H1 (cell line): Measurements from ENCODE around the gene CCDC198. TPM values are rescaled to one million over a fixed set of nuclear protein-coding genes. Genes with fewer than 3 reads are reported as not detected.

Experiments
- CBX5 ChIP-seq: fragments of 300-800, 300-1000 bp; sonication (generic); IDR thresholded peaks from 2 replicates; pipeline ENCODE4 v1.7.1; 2016; ENCODE audit warnings: antibody characterized with exemption, low read length, low read depth
- CBX8 ChIP-seq: fragments of 300-800, 300-1000 bp; sonication (generic); IDR thresholded peaks from 2 replicates; pipeline ENCODE4 v1.7.1; 2016; ENCODE audit warnings: low read depth, low read length, borderline replicate concordance
- GABPA ChIP-seq: IDR thresholded peaks from 2 replicates; pipeline ENCODE4 v1.6.1; 2011; ENCODE audit warnings: mild to moderate bottlenecking, low read length, moderate library complexity, borderline replicate concordance; ENCODE audit not compliant: insufficient read depth
- HDAC2 ChIP-seq, 2 experiments: fragments of 300-600 bp in 1 of 2; sonication (generic) in 1 of 2; IDR thresholded peaks; 2 replicates each; pipeline ENCODE4 v1.6.1; 2011 to 2012; ENCODE audit warnings: low read depth in 2 of 2, low read length in 2 of 2, mild to moderate bottlenecking in 2 of 2, moderate library complexity in 2 of 2, borderline replicate concordance in 1 of 2, inconsistent platforms in 1 of 2
- HDAC6 ChIP-seq: IDR thresholded peaks from one replicate; pipeline ENCODE4 v1.7.1; 2012; ENCODE audit warnings: low read depth, mild to moderate bottlenecking, inconsistent platforms, low read length, moderate library complexity
- SP2 ChIP-seq: IDR thresholded peaks from 2 replicates; pipeline ENCODE4 v1.6.1; 2012; ENCODE audit warnings: mild to moderate bottlenecking, low read length, inconsistent platforms
- SP4 ChIP-seq: IDR thresholded peaks from 2 replicates; pipeline ENCODE4 v1.6.1; 2012; ENCODE audit warnings: low read length, inconsistent platforms
- SUZ12 ChIP-seq: fragments of 200-600 bp; sonication (generic); IDR thresholded peaks from 2 replicates; pipeline ENCODE4 v1.6.1; 2012; ENCODE audit warnings: mild to moderate bottlenecking, inconsistent platforms, low read length, moderate library complexity, mixed read lengths
- YY1 ChIP-seq: IDR thresholded peaks from 2 replicates; pipeline ENCODE4 v1.6.1; 2011; ENCODE audit warnings: low read depth, mild to moderate bottlenecking, low read length
- polyA plus RNA-seq, 7 experiments: library from polyadenylated mRNA; depleted of rRNA in 3 of 7; stranded (reverse) in 5 of 7; unstranded in 2 of 7; fragments of >200 nt in 5 of 7; fragments of 200-250 nt in 2 of 7; gene quantifications; 1 replicate in 5 of 7; 2 replicates in 1 of 7; 4 replicates in 1 of 7; pipeline versions ENCODE4 v1.2.1 to v1.2.3, GENCODE V29; 2011 to 2013; ENCODE audit warnings: missing spikeins in 2 of 7, mixed read lengths in 2 of 7
- total RNA-seq: library from RNA; stranded (reverse); fragmentation: NEBNext Ultra II Directional; extraction: Animal tissue kit (Norgen Biotek cat#: 25700); gene quantifications from 2 replicates; pipeline ENCODE4 v1.2.1, GENCODE V29; 2021
- TF ChIP-seq, protein P1 (sequence below): fragments of 300-600 bp; sonication (generic); IDR thresholded peaks from 2 replicates; pipeline ENCODE4 v1.7.1; 2012; ENCODE audit warnings: low read length, moderate library complexity, mild to moderate bottlenecking, inconsistent platforms; ENCODE audit not compliant: insufficient replicate concordance
- TF ChIP-seq, protein P2 (sequence below): IDR thresholded peaks from 2 replicates; pipeline ENCODE4 v1.6.1; 2012; ENCODE audit warnings: inconsistent platforms

Gene CCDC198
- total and polyA plus RNA-seq, 2 of the 8 experiments (the other 6 are each of a cell fraction or from before 2014, with no cell fraction given), result not detected

DNA sequence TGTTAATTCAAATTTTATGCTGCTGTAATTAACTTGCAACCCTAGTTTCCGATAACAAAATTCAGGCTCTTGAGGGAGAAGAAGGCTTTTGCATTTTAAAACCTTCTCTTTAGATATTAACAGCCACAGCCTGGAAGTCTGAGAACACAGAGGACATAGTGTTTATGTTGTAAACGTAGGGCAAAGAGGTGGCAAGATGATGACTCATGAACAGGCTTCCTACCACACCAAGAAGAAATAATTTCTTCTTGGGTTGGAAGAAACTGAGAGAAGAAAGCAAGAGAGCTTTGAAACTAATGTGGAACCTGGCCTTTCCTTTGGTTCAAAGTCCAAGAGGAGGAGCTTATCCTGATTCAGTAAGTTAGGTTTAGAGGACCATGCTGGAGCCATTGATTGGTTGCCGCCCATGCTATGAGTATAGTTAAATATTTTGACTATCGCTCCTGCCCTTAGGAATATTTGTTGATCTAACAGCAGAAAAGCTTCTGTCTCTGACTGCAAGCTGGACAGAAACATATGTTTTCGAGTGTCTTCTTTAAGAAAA lies 31.8 kb downstream of the CCDC198 start (continued):
- TF ChIP-seq, protein P1, sequence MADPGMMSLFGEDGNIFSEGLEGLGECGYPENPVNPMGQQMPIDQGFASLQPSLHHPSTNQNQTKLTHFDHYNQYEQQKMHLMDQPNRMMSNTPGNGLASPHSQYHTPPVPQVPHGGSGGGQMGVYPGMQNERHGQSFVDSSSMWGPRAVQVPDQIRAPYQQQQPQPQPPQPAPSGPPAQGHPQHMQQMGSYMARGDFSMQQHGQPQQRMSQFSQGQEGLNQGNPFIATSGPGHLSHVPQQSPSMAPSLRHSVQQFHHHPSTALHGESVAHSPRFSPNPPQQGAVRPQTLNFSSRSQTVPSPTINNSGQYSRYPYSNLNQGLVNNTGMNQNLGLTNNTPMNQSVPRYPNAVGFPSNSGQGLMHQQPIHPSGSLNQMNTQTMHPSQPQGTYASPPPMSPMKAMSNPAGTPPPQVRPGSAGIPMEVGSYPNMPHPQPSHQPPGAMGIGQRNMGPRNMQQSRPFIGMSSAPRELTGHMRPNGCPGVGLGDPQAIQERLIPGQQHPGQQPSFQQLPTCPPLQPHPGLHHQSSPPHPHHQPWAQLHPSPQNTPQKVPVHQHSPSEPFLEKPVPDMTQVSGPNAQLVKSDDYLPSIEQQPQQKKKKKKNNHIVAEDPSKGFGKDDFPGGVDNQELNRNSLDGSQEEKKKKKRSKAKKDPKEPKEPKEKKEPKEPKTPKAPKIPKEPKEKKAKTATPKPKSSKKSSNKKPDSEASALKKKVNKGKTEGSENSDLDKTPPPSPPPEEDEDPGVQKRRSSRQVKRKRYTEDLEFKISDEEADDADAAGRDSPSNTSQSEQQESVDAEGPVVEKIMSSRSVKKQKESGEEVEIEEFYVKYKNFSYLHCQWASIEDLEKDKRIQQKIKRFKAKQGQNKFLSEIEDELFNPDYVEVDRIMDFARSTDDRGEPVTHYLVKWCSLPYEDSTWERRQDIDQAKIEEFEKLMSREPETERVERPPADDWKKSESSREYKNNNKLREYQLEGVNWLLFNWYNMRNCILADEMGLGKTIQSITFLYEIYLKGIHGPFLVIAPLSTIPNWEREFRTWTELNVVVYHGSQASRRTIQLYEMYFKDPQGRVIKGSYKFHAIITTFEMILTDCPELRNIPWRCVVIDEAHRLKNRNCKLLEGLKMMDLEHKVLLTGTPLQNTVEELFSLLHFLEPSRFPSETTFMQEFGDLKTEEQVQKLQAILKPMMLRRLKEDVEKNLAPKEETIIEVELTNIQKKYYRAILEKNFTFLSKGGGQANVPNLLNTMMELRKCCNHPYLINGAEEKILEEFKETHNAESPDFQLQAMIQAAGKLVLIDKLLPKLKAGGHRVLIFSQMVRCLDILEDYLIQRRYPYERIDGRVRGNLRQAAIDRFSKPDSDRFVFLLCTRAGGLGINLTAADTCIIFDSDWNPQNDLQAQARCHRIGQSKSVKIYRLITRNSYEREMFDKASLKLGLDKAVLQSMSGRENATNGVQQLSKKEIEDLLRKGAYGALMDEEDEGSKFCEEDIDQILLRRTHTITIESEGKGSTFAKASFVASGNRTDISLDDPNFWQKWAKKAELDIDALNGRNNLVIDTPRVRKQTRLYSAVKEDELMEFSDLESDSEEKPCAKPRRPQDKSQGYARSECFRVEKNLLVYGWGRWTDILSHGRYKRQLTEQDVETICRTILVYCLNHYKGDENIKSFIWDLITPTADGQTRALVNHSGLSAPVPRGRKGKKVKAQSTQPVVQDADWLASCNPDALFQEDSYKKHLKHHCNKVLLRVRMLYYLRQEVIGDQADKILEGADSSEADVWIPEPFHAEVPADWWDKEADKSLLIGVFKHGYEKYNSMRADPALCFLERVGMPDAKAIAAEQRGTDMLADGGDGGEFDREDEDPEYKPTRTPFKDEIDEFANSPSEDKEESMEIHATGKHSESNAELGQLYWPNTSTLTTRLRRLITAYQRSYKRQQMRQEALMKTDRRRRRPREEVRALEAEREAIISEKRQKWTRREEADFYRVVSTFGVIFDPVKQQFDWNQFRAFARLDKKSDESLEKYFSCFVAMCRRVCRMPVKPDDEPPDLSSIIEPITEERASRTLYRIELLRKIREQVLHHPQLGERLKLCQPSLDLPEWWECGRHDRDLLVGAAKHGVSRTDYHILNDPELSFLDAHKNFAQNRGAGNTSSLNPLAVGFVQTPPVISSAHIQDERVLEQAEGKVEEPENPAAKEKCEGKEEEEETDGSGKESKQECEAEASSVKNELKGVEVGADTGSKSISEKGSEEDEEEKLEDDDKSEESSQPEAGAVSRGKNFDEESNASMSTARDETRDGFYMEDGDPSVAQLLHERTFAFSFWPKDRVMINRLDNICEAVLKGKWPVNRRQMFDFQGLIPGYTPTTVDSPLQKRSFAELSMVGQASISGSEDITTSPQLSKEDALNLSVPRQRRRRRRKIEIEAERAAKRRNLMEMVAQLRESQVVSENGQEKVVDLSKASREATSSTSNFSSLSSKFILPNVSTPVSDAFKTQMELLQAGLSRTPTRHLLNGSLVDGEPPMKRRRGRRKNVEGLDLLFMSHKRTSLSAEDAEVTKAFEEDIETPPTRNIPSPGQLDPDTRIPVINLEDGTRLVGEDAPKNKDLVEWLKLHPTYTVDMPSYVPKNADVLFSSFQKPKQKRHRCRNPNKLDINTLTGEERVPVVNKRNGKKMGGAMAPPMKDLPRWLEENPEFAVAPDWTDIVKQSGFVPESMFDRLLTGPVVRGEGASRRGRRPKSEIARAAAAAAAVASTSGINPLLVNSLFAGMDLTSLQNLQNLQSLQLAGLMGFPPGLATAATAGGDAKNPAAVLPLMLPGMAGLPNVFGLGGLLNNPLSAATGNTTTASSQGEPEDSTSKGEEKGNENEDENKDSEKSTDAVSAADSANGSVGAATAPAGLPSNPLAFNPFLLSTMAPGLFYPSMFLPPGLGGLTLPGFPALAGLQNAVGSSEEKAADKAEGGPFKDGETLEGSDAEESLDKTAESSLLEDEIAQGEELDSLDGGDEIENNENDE, result no peak
- no peak for TF ChIP-seq YY1
- no peak for TF ChIP-seq SP2
- no peak for TF ChIP-seq CBX8
- no peak for TF ChIP-seq GABPA
- no peak for TF ChIP-seq HDAC6
- no peak for TF ChIP-seq CBX5
- TF ChIP-seq, protein P2, sequence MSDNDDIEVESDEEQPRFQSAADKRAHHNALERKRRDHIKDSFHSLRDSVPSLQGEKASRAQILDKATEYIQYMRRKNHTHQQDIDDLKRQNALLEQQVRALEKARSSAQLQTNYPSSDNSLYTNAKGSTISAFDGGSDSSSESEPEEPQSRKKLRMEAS, result no peak
- TF ChIP-seq SP4, result no peak
- no peak for TF ChIP-seq SUZ12
- TF ChIP-seq HDAC2 (IDR thresholded peaks at IDR 0.05; ENCODE audit: borderline replicate concordance in 1 of 2, low read depth in 2 of 2, low read length in 2 of 2), result no peak
